Non-pigmented ciliary epithelial cell (primary cell): ENCODE data around the gene ANK2.

Experiments
- DNase-seq: peaks from one replicate; pipeline ENCODE4 v3.0.0-alpha.2; 2010; ENCODE audit warnings: low read depth

The ANK2 gene

DNA sequence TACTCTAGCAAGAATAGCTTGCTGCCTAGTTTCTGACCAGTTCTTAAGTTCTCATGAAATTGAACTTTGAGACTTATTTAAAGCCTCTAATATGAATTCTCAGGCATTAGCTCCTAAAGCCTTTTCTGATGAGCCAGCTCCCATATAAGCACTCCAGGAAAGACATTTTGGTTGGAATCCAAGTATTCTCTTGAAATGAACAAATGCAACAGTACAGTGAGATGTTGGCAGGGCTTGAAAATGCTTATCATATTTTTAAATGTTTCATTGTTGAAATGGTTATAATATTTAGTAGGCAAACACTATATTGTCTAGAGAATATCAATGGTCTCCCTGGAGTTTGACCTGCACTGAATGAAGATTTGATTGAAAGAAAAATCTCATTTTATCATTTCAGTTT, 240.3 kb downstream of the ANK2 start:
- DNase-seq = no peak

GRCh38 chr4:113290666-113291065, 241.2 kb downstream of the ANK2 start:
- DNase-seq = no peak

- DNase-seq = no peak
Measured at GRCh38 chr4:113292371-113293042, 243.1 kb downstream of the ANK2 start.

DNA sequence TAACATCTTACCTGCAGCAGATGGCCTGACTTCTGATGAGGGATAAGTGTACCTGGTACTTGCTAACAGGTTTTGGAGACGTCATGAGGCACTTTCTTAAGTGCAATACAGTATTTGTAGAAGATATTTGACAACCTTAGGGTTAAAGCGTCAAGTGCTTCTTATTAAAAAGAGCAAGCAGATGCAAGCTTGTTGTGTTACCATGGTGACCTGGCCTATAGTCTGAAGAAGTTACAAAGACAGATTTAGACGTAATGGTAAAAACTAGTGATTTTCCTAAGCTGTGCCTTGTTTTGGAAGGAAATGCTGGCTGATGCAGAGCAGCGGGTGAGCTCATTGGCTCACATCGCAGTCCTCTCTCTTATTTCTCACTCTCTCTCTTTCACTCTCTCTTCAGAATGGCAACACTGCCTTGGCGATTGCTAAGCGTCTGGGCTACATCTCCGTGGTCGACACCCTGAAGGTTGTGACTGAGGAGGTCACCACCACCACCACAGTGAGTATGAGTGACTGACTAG, 243.6 kb downstream of the ANK2 start:
- DNase-seq = no peak

DNA sequence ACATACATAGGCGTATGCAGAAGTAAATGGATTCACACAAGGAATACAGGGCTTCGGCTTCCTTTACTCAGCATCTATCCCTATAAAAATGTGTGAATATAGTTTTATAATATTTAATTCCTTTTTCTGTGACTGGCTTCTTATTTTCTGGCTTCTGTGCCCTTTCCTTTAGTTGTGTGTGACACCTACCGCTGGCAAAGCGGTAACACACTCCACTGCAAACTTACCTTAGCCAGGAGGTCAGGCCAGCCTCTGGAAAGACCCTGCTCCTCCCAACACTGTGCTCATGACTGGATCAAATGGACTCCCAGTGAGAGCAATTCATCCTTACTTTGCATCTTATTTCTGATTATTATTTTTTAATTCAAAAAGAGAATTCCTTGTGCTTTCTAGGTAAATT, 244.2 kb downstream of the ANK2 start:
- DNase-seq = no peak

GRCh38 chr4:113294908-113295307, 245.5 kb downstream of the ANK2 start:
- DNase-seq = no peak

DNA sequence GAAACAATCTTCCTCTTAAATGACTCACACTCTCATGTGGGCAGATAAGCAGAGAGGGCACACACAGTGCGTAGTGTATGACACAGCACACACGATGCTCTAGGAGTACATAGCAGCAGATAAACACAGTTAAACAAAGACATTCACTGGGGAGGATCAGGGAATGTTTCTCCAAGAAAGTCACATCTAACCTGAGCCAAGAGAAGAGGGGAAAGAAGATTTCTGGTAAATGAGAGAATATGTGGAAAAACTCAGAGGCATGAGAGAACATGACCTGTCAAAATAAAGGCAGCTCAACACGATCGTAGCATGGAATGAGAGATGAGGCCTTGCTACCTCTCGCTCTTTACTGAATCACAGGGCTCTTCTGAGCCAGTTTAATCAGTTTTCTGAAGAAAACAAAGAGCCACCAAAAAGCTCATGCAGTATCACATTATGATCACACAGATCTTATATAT, 251.0 kb downstream of the ANK2 start:
- peak; percentile 88 for DNase-seq

- no peak for DNase-seq
Measured at GRCh38 chr4:113302051-113302450, 252.6 kb downstream of the ANK2 start.

- no peak for DNase-seq
Measured at GRCh38 chr4:113303315-113303714, 253.9 kb downstream of the ANK2 start.

GRCh38 chr4:113311047-113311446, 261.6 kb downstream of the ANK2 start:
- no peak for DNase-seq

- no peak for DNase-seq
Measured at GRCh38 chr4:113312529-113312928, 263.1 kb downstream of the ANK2 start.

DNA sequence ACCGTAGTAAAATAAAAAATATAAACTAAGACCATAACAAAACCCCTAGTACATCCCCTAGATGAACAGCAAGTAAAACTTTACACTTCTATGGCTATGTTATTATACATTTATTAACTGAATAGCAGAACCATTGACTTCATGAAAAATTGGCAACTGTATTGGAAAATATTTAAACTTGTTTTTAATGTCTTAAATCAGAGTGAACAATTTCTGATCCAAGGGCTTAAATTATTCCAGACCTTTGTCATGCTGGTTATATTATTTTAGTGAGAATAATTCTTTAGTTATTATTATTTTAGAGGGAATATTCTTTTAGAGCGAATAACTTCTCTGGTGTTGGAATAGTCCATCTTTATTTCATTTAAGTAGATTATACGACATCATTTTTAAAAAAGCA, 265.0 kb downstream of the ANK2 start:
- DNase-seq = no peak

GRCh38 chr4:113316879-113317278, 267.4 kb downstream of the ANK2 start:
- DNase-seq = no peak

DNA sequence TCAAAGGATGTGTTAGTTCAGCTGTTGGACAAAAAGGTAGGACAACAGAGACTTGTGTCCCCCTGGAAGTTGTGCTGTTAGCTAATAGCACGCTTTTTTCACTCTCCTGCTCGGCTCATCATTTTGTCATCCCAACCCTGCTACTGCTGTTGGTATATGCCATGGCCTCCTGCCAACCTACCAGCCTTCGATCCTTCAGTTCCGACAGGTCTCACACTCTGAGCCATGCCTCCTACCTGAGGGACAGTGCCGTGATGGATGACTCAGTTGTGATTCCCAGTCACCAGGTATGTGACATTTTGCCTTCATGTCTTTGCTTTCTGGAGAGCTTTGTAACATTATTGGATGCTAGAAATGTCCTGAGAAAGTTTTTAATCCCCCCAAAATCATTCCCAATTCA, 268.1 kb downstream of the ANK2 start:
- no peak for DNase-seq

- DNase-seq = no peak
Measured at GRCh38 chr4:113322736-113323135, 273.3 kb downstream of the ANK2 start.

GRCh38 chr4:113325876-113326615, 276.6 kb downstream of the ANK2 start:
- DNase-seq = no peak

GRCh38 chr4:113327494-113327893, 278.0 kb downstream of the ANK2 start:
- DNase-seq = no peak

DNA sequence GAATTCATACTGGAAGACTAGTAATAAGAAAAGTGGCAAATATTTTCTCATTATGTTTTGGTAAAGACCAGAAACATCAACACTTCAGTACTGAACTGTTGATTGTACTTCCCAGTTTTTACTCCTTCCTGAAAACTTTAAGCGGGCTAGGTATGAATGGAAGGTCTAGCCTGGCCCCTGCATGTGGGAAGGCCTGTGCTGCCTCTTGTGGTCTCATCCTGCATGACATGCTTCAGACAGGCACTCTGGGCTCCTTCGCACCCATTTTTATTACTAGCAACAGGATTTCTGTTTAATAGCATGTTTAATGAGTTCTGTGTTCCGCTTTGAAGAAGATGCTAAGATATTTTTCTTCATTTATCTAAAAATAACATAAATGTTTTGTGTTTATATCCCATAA, 279.1 kb downstream of the ANK2 start:
- DNase-seq = no peak

- DNase-seq = no peak
Measured at GRCh38 chr4:113330200-113330599, 280.7 kb downstream of the ANK2 start.

DNA sequence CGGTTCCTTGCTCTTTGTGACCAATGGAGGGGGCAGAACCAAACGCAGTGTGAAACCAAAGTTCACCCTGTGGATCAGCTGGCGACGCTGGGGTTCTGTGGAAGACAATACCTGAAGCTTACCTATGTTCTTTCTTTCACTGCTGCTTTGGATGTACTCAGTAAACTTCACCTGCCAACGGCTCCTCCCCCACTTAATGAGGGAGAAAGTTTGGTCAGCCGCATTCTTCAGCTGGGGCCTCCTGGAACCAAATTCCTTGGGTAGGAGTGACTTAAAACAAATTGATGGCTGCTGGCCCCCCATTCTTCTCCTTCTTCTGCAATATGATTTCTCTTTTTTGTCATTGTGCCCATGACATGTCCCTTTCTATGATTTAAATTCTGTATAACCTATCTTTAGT, 282.4 kb downstream of the ANK2 start:
- no peak for DNase-seq

DNA sequence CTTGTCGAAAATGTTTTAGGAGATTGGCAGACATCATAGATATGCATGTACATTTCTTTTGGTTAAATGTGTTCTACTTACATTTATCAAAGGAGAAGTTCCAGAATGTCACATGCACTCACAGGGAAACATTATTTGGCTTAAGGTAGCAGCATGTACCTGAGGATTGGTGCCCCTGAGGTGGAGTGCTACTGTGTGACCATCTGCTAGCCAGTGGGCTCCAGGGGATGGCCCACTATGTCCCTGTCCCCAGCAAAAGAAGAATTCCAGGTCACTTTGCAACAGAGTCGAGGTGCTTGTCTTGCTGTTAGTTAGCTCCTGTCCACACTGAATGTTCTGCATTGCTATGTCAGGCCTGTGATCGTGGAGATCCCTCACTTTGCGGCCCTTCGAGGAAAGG, 283.2 kb downstream of the ANK2 start:
- no peak for DNase-seq

DNA sequence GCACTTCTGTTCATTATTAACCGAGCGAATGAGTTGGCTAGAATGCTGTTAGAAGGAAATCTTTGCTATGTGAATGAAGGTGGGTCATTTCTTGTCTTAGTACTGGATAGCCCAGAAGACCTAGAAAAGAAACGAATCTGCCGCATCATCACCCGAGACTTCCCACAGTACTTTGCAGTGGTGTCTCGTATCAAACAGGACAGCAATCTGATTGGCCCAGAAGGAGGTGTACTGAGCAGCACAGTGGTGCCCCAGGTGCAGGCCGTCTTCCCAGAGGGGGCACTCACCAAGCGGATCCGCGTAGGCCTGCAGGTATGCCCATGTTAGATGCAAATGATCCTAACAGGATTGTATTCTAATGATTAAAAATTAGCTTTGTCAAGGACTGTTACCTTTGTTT, 286.3 kb downstream of the ANK2 start:
- DNase-seq = no peak

DNA sequence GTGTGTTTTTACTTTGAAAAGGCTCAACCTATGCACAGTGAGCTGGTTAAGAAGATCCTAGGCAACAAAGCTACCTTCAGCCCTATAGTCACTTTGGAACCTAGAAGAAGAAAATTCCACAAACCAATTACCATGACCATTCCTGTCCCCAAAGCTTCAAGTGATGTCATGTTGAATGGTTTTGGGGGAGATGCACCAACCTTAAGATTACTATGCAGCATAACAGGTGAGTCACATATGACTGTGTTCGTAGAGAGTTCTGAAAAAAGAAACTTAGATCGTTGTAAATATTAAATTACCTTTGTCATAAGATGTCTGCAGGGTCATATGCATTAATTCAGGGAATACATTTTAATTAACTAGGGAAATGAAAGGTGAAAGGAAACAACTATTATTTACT, 287.1 kb downstream of the ANK2 start:
- DNase-seq = no peak

DNA sequence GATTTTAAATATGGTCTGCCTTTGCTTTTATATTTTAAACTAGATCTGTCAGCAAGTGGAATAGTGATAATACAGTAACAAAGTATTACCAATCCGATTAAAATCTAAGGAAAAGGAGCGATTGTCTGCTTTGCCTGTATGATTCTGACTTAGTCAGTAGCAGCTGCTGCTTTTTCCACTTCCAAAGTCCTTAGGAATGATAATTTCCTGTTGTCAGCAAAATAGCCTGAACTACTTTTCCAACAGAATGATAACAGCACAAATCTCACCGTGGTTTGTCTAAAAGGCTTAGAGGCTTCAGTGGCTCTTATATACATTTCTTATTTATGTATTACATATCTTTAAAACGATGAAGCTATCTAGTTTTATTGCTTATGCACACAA, 290.0 kb downstream of the ANK2 start:
- no peak for DNase-seq
